Measurements from ENCODE around the gene CELA2A.
"Not testable (repeated sequence)": the region's sequence is repeated elsewhere in the genome, so short reads cannot be mapped to it uniquely, and the experiment has no call there.

CELA2A gene

GRCh38 chr1:15459771-15460707 is 3.5 kb downstream of the CELA2A start:
- peak in 9 of 42 donors; percentile 4 to 49 (median 18) for DNase-seq
- intact Hi-C loops (cut with DNase I) = no loop called here

GRCh38 chr1:15460708-15461095 is 4.2 kb downstream of the CELA2A start:
- intact Hi-C loops (cut with DNase I) = no loop called here
- no peak for DNase-seq

GRCh38 chr1:15463064-15463800 is 6.7 kb downstream of the CELA2A start:
- intact Hi-C loops (cut with DNase I); DNase-seq: not testable (repeated sequence)

GRCh38 chr1:15463926-15464322 is 7.4 kb downstream of the CELA2A start:
- DNase-seq; intact Hi-C loops (cut with DNase I): not testable (repeated sequence)

GRCh38 chr1:15465674-15466073 is 9.1 kb downstream of the CELA2A start:
- no peak for DNase-seq
- intact Hi-C loops (cut with DNase I) = no loop called here

GRCh38 chr1:15466955-15467625 is 10.6 kb downstream of the CELA2A start:
- intact Hi-C loops (cut with DNase I); DNase-seq: not testable (repeated sequence)

- intact Hi-C loops (cut with DNase I) = no loop called here
- no peak for DNase-seq
Observed at GRCh38 chr1:15468145-15468544, 11.6 kb downstream of the CELA2A start.

- intact Hi-C loops (cut with DNase I) = no loop called here
- DNase-seq = no peak
Observed at GRCh38 chr1:15469361-15469760, 12.8 kb downstream of the CELA2A start.

GRCh38 chr1:15469821-15470448 is 13.4 kb downstream of the CELA2A start:
- intact Hi-C loops (cut with DNase I) = not testable (repeated sequence)
- peak in 23 of 42 donors; percentile 2 to 59 (median 23) for DNase-seq

- intact Hi-C loops (cut with DNase I) = not testable (repeated sequence)
Observed at GRCh38 chr1:15471067-15471466, 14.5 kb downstream of the CELA2A start.

GRCh38 chr1:15471723-15472122 is 15.2 kb downstream of the CELA2A start:
- intact Hi-C loops (cut with DNase I); DNase-seq: not testable (repeated sequence)

More at GRCh38 chr1:15471067-15471466, 14.5 kb downstream of the CELA2A start:
- not testable (repeated sequence) for DNase-seq

- intact Hi-C loops (cut with DNase I) = no loop called here
- no peak for DNase-seq
Observed at GRCh38 chr1:15472587-15472986, 16.1 kb downstream of the CELA2A start.

- DNase-seq = no peak
- intact Hi-C loops (cut with DNase I) = no loop called here
Observed at GRCh38 chr1:15475752-15476314, 19.3 kb downstream of the CELA2A start, which contains the start of gene CELA2B. Gene CELA2B, plus strand, starts transcription at chr1:15476104. Its CDS starts 22 bp downstream, at chr1:15476126.

- intact Hi-C loops (cut with DNase I) = no loop called here
Observed at GRCh38 chr1:15476927-15477326, 20.4 kb downstream of the CELA2A start.

GRCh38 chr1:15477646-15478212 is 21.2 kb downstream of the CELA2A start:
- intact Hi-C loops (cut with DNase I) = no loop called here
- no peak for DNase-seq

More at GRCh38 chr1:15476927-15477326, 20.4 kb downstream of the CELA2A start:
- DNase-seq = no peak

- intact Hi-C loops (cut with DNase I) = no loop called here
- no peak for DNase-seq
Observed at GRCh38 chr1:15479654-15480347, 23.3 kb downstream of the CELA2A start.

- DNase-seq; intact Hi-C loops (cut with DNase I): not testable (repeated sequence)
Observed at GRCh38 chr1:15482455-15482854, 25.9 kb downstream of the CELA2A start.
